ENCODE results near the gene GPATCH8.
A peak's percentile ranks its signal among the peaks of the same experiment; 100 is the strongest.
"Not testable (repeated sequence)": the region's sequence is repeated elsewhere in the genome, so short reads cannot be mapped to it uniquely, and the experiment has no call there.

Gene GPATCH8

GRCh38 chr17:44536090-44536953, 33.1 kb upstream of the GPATCH8 start:
- Mint-ChIP-seq H3K27me3 (no peaks in the 10 kb centered on the region), H3K9me3 (ENCODE audit: low read depth) (no peaks in the 10 kb centered on the region), H3K4me1 (ENCODE audit: low read depth) (peaks cover 5% of the 10 kb centered on the region), H3K4me3 (no peak overlapping the region), H3K36me3 (no peaks in the 10 kb centered on the region), H3K27ac (no peak overlapping the region)

DNA sequence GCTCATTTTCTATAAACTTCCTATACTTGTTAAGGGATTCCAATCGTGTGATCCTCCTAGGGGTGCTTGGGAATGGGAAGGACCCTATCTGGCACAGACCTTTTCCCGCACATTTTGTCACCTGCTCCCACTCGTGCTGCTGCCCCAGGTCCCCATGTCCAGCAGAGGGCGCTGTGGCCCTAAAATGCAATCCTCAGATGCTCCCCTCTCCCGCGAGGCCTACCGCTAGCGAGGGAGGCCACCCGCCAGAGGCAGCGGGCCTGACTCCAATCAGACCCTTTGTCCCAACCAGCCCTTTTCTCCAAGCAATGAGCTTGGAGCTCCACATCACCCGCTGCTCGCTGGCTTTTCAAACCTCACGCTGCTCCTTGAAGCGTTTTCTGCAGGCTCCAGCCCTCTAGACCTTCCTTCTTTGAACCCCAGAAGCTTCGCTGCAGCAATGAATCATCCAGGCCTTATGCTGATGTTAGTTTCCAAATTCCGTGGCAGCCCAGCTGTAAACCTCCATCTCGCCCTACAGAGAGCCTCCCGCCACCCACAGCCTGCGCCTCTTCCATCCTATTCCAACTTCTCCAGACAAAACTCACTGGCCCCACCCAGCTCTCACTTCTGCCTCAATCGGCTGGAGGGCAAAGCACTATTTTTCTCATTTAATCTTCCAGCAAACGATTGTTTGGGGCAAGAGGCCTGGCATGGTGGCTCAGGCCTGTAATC, 30.5 kb upstream of the GPATCH8 start:
- no peak overlapping the region for H3K4me3 Mint-ChIP-seq

GRCh38 chr17:44530896-44531418, 27.8 kb upstream of the GPATCH8 start:
- Mint-ChIP-seq H3K27ac (no peak overlapping the region), H3K4me1 (ENCODE audit: low read depth) (peaks cover 5% of the 10 kb centered on the region), H3K9me3 (ENCODE audit: low read depth) (no peaks in the 10 kb centered on the region), H3K4me3 (no peak overlapping the region), H3K27me3 (peaks cover 1% of the 10 kb centered on the region), H3K36me3 (no peaks in the 10 kb centered on the region)

More for the DNA sequence above, 30.5 kb upstream of the GPATCH8 start:
- H3K36me3 Mint-ChIP-seq: no peaks in the 10 kb centered on the region
- no peak overlapping the region for H3K27ac Mint-ChIP-seq
- H3K4me1 Mint-ChIP-seq (ENCODE audit: low read depth): peaks cover 5% of the 10 kb centered on the region
- H3K9me3 Mint-ChIP-seq (ENCODE audit: low read depth): no peaks in the 10 kb centered on the region
- no peaks in the 10 kb centered on the region for H3K27me3 Mint-ChIP-seq

GRCh38 chr17:44529864-44530263, 26.7 kb upstream of the GPATCH8 start:
- Mint-ChIP-seq H3K4me1 (ENCODE audit: low read depth) (peaks cover 5% of the 10 kb centered on the region), H3K9me3 (ENCODE audit: low read depth) (no peaks in the 10 kb centered on the region), H3K36me3 (no peaks in the 10 kb centered on the region), H3K27ac (no peak overlapping the region), H3K27me3 (peaks cover 1% of the 10 kb centered on the region), H3K4me3 (no peak overlapping the region)

- H3K4me1 Mint-ChIP-seq (ENCODE audit: low read depth): no peaks in the 10 kb centered on the region
- peaks cover 6% of the 10 kb centered on the region for H3K27me3 Mint-ChIP-seq
- H3K4me3 Mint-ChIP-seq: no peak overlapping the region
- no peak overlapping the region for H3K27ac Mint-ChIP-seq
- H3K36me3 Mint-ChIP-seq: no peaks in the 10 kb centered on the region
- no peaks in the 10 kb centered on the region for H3K9me3 Mint-ChIP-seq (ENCODE audit: low read depth)
Measured at GRCh38 chr17:44527954-44528353, 24.7 kb upstream of the GPATCH8 start.

GRCh38 chr17:44527102-44527501, 23.9 kb upstream of the GPATCH8 start:
- no peaks in the 10 kb centered on the region for H3K4me1 Mint-ChIP-seq (ENCODE audit: low read depth)
- H3K4me3 Mint-ChIP-seq: no peak overlapping the region
- no peaks in the 10 kb centered on the region for H3K36me3 Mint-ChIP-seq
- H3K27me3 Mint-ChIP-seq: peaks cover 6% of the 10 kb centered on the region
- H3K9me3 Mint-ChIP-seq (ENCODE audit: low read depth): no peaks in the 10 kb centered on the region
- H3K27ac Mint-ChIP-seq: no peak overlapping the region

GRCh38 chr17:44523672-44523972, 20.4 kb upstream of the GPATCH8 start:
- no peaks in the 10 kb centered on the region for H3K9me3 Mint-ChIP-seq (ENCODE audit: low read depth)
- no peak overlapping the region for H3K27ac Mint-ChIP-seq
- peaks cover 9% of the 10 kb centered on the region for H3K27me3 Mint-ChIP-seq
- H3K36me3 Mint-ChIP-seq: no peaks in the 10 kb centered on the region
- no peak overlapping the region for H3K4me3 Mint-ChIP-seq
- no peaks in the 10 kb centered on the region for H3K4me1 Mint-ChIP-seq (ENCODE audit: low read depth)

GRCh38 chr17:44522883-44523671, 19.9 kb upstream of the GPATCH8 start:
- H3K27ac Mint-ChIP-seq: no peak overlapping the region
- no peak overlapping the region for H3K4me3 Mint-ChIP-seq
- H3K36me3 Mint-ChIP-seq: no peaks in the 10 kb centered on the region
- H3K27me3 Mint-ChIP-seq: peaks cover 11% of the 10 kb centered on the region
- no peaks in the 10 kb centered on the region for H3K4me1 Mint-ChIP-seq (ENCODE audit: low read depth)
- no peaks in the 10 kb centered on the region for H3K9me3 Mint-ChIP-seq (ENCODE audit: low read depth)

DNA sequence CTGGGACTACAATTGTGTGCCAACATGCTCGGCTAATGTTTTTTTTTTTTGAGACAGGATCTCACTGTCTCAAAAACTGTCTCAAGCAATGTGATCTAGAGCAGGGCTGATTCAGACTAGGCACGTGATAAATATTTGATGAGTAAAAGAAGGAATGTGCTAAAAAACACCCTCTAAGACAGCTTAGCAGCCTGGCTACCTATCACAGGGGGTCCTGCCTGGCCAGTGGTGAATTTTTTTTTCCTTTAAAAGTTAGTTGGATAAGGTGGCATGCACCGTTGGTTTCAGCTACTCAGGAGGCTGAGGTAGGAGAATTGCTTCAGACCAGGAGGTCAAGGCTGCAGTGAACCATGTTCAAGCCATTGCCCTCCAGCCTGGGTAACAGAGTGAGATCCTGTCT, 14.8 kb upstream of the GPATCH8 start:
- H3K4me3 Mint-ChIP-seq: no peak overlapping the region
- no peak overlapping the region for H3K27ac Mint-ChIP-seq
- no peaks in the 10 kb centered on the region for H3K9me3 Mint-ChIP-seq (ENCODE audit: low read depth)
- no peaks in the 10 kb centered on the region for H3K36me3 Mint-ChIP-seq
- no peaks in the 10 kb centered on the region for H3K4me1 Mint-ChIP-seq (ENCODE audit: low read depth)
- peaks cover 8% of the 10 kb centered on the region for H3K27me3 Mint-ChIP-seq

- not testable (repeated sequence) for H3K4me3 Mint-ChIP-seq; H3K4me1 Mint-ChIP-seq (ENCODE audit: low read depth); H3K9me3 Mint-ChIP-seq (ENCODE audit: low read depth); H3K36me3 Mint-ChIP-seq; H3K27ac Mint-ChIP-seq; H3K27me3 Mint-ChIP-seq
Measured at GRCh38 chr17:44511241-44512134, 8.3 kb upstream of the GPATCH8 start.

GRCh38 chr17:44506939-44507604, 3.9 kb upstream of the GPATCH8 start:
- H3K9me3 Mint-ChIP-seq (ENCODE audit: low read depth); H3K36me3 Mint-ChIP-seq; H3K4me1 Mint-ChIP-seq (ENCODE audit: low read depth); H3K27me3 Mint-ChIP-seq; H3K27ac Mint-ChIP-seq; H3K4me3 Mint-ChIP-seq: not testable (repeated sequence)

DNA sequence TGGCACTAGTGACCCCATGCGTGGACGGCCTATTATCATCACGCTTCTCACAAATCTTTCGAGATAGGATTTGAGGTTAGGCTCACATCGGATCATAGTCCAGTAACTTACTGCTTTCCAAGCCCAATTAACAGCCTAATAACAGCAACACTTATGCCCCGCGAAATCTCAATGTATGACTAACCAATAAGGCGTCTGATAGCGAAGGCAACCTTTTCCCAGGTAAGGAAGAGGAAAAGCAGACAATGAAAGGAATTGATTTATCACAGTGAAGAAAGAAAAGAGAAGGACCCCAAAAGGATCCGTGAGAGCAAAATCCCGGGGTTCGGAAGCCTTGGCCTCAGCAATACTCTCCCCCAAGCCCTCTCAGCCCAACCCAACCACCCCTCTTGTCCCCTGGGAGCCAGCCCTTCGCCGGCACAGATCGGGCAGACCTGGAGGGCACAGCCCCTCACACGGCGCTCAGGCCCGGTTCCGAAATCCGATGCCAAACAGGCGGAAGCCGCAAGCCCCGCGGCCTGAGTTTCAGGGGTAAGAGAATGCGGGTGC, 534 bp downstream of the GPATCH8 start:
- Mint-ChIP-seq H3K27ac (peak overlapping the region; percentile 95), H3K4me1 (ENCODE audit: low read depth) (peaks cover 46% of the 10 kb centered on the region), H3K36me3 (no peaks in the 10 kb centered on the region), H3K4me3 (peak overlapping the region; percentile 96), H3K27me3 (peaks cover 1% of the 10 kb centered on the region), H3K9me3 (ENCODE audit: low read depth) (no peaks in the 10 kb centered on the region)

DNA sequence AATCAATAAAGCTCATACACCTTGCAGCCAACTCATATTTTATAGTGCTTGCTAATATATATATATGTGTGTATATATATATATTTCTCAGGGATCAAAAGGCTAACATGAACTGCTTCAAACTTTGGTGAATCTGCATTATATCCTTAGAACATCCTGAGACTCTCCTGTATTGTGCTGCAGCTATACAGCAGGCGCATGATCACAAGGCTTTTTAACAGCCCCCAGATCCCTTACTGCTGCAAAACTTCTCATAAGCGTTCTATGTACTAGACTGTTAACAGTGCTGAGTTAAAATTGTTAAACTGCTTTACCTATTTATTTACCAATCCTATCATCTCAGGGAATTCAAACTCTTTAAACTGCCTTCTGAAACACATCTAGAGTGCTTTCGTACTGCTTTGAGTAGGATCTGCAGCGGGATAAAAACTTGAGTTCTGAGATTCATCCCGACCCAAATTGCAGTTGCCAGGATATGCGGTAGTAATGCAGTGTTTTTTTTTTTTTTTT, 1.3 kb downstream of the GPATCH8 start:
- H3K4me3 Mint-ChIP-seq: peak overlapping the region; percentile 96
- H3K27me3 Mint-ChIP-seq: peaks cover 1% of the 10 kb centered on the region
- no peaks in the 10 kb centered on the region for H3K9me3 Mint-ChIP-seq (ENCODE audit: low read depth)
- H3K4me1 Mint-ChIP-seq (ENCODE audit: low read depth): peaks cover 51% of the 10 kb centered on the region
- H3K36me3 Mint-ChIP-seq: no peaks in the 10 kb centered on the region
- H3K27ac Mint-ChIP-seq: peak overlapping the region; percentile 95

Measured in activated naive CD8-positive, alpha-beta T cell (primary cell).